Right lobe of liver (tissue), 6 donors: ENCODE measurements around the gene AKT3. TPM values are rescaled to one million over a fixed set of nuclear protein-coding genes. Genes with fewer than 3 reads are reported as not detected.

Experiments
- ATAC-seq, 4 donors: fragments of 200-7000 bp; cut with Tn5 transposase; one replicate each; pipeline ENCODE4 v1.9.1; 2020; ENCODE audit warnings: mild to moderate bottlenecking in 4 of 4, moderate library complexity in 4 of 4
- DNase-seq, 3 donors: peaks; one replicate each; pipeline ENCODE4 v3.0.0-alpha.2; 2020
- H3K27ac ChIP-seq, 3 donors: fragments of 200-600 bp; one replicate each; pipeline ENCODE4 v1.8.0; 2022
- H3K27me3 ChIP-seq, 2 donors: fragments of 200-600 bp; one replicate each; pipeline ENCODE4 v1.8.0; 2022
- H3K36me3 ChIP-seq, 4 donors: fragments of 200-600 bp; sonication (generic) in 1 of 4; one replicate each; pipeline versions ENCODE4 v1.5.1 to v1.8.0; 2017 to 2022; ENCODE audit warnings: control low read depth in 1 of 4
- H3K4me1 ChIP-seq, 4 donors: fragments of 200-600 bp; sonication (generic) in 1 of 4; one replicate each; pipeline versions ENCODE4 v1.5.1 to v1.8.0; 2017 to 2022; ENCODE audit warnings: control low read depth in 1 of 4
- H3K4me3 ChIP-seq, 3 donors: fragments of 200-600 bp; one replicate each; pipeline ENCODE4 v1.8.0; 2022
- H3K9me3 ChIP-seq, 4 donors: fragments of 200-600 bp; sonication (generic) in 1 of 4; one replicate each; pipeline versions ENCODE4 v1.5.1 to v1.8.0; 2017 to 2022; ENCODE audit warnings: control low read depth in 1 of 4
- CTCF ChIP-seq, 4 donors: fragments of 200-600 bp in 3 of 4; fragments of 450-650 bp in 1 of 4; IDR thresholded peaks; one replicate each; pipeline versions ENCODE4 v1.5.1 to v1.8.0; 2016 to 2022; ENCODE audit warnings: antibody characterized with exemption in 4 of 4, mild to moderate bottlenecking in 2 of 4
- POLR2A ChIP-seq: fragments of 450-650 bp; IDR thresholded peaks from one replicate; pipeline ENCODE4 v1.6.1; 2017; ENCODE audit warnings: antibody characterized with exemption, mild to moderate bottlenecking
- WGBS: methylation state at CpG from one replicate; pipeline ENCODE4 v1.1.6; 2018; ENCODE audit warnings: low coverage, low lambda C conversion rate; ENCODE audit not compliant: insufficient coverage; ENCODE audit errors: missing lambda C conversion rate; 5-methylcytosine and 5-hydroxymethylcytosine counted together
- intact Hi-C, 2 donors: fragments of 100-400 bp; cut with DNase I; formaldehyde crosslinking; loops; one replicate each; pipeline versions ENCODE4 v1.11.2 to v1.14.1; 2022
- total RNA-seq, 6 experiments: library from RNA; depleted of rRNA in 2 of 6; stranded (reverse); fragments of >200 nt in 2 of 6; fragmentation: NEBNext Ultra II Directional in 3 of 6; extraction: Animal tissue kit (Norgen Biotek cat#: 25700) in 3 of 6; gene quantifications; one replicate each; pipeline versions ENCODE4 v1.1.0 to v1.2.4, GENCODE V29; 2016 to 2023
- donor health status: DM: no; HTN: yes; CAD: no.
- donor health status: DM: no; HTN: no; CAD: no.
- donor health status: DM: no; HTN: no; CAD: no.
- donor health status: DM: no; HTN: yes; CAD: no.
- donor health status: DM: no; HTN: yes; CAD: no.

AKT3 gene
- total RNA-seq, 6 experiments from 2014 or later: 4.9 to 9.6 (median 6.8) TPM

- ATAC-seq (no peak), DNase-seq (no peak)
- TF ChIP-seq CTCF (IDR thresholded peaks at IDR 0.05): no peak
- no peak for TF ChIP-seq POLR2A
- Histone ChIP-seq H3K36me3 (no peaks in the 10 kb centered on the region), H3K9me3 (no peaks in the 10 kb centered on the region), H3K4me3 (no peak overlapping the region), H3K27me3 (no peaks in the 10 kb centered on the region), H3K27ac (no peak overlapping the region), H3K4me1 (peaks cover 0 to 31% (median 5%) of the 10 kb centered on the region in 4 donors)
- 92% methylated on average over 4 of the region's 5 CpGs for WGBS
- intact Hi-C loops: no loop called here
Observed at GRCh38 chr1:243465081-243465480, 385.0 kb downstream of the AKT3 start.

GRCh38 chr1:243462929-243463697 is 386.9 kb downstream of the AKT3 start:
- DNase-seq (no peak), ATAC-seq (peak in 2 of 4 donors; percentile 4 to 6)
- Histone ChIP-seq H3K27ac (peak overlapping the region in 2 of 3 donors; percentile 45 to 69), H3K27me3 (no peaks in the 10 kb centered on the region), H3K4me3 (no peak overlapping the region), H3K36me3 (no peaks in the 10 kb centered on the region), H3K4me1 (peaks cover 0 to 32% (median 5%) of the 10 kb centered on the region in 4 donors), H3K9me3 (no peaks in the 10 kb centered on the region)
- intact Hi-C loops: no loop called here
- TF ChIP-seq POLR2A (no peak), CTCF (IDR thresholded peaks at IDR 0.05) (no peak)
- WGBS: 92% methylated on average over 1 of the region's 1 CpG

- no peaks in the 10 kb centered on the region for H3K9me3 ChIP-seq
- ATAC-seq (peak; percentile 42 to 78 (median 67)), DNase-seq (peak in 1 of 3 donors; percentile 58)
- TF ChIP-seq CTCF (IDR thresholded peaks at IDR 0.05) (no peak), POLR2A (no peak)
- no peak overlapping the region for H3K4me3 ChIP-seq
- H3K27ac ChIP-seq: peak overlapping the region; percentile 41 to 69 (median 45)
- intact Hi-C loops: no loop called here
- H3K36me3 ChIP-seq: no peaks in the 10 kb centered on the region
- H3K4me1 ChIP-seq: peaks cover 0 to 46% (median 5%) of the 10 kb centered on the region in 4 donors
- WGBS: 38% methylated on average over 4 of the region's 4 CpGs
- H3K27me3 ChIP-seq: no peaks in the 10 kb centered on the region
Observed at GRCh38 chr1:243461700-243462099, 388.3 kb downstream of the AKT3 start.

- no peak overlapping the region for H3K4me3 ChIP-seq
- WGBS: 57% methylated on average over 3 of the region's 3 CpGs
- H3K36me3 ChIP-seq: no peaks in the 10 kb centered on the region
- ATAC-seq (no peak), DNase-seq (no peak)
- no peak for TF ChIP-seq CTCF (IDR thresholded peaks at IDR 0.05)
- no peak for TF ChIP-seq POLR2A
- no peaks in the 10 kb centered on the region for H3K27me3 ChIP-seq
- H3K27ac ChIP-seq: peak overlapping the region; percentile 2 to 99 (median 35)
- no peaks in the 10 kb centered on the region for H3K9me3 ChIP-seq
- peaks cover 0 to 64% (median 11%) of the 10 kb centered on the region in 4 donors for H3K4me1 ChIP-seq
- intact Hi-C loops: no loop called here
Observed at GRCh38 chr1:243459059-243459458, 391.0 kb downstream of the AKT3 start.
